Trophoblast cell (in vitro differentiated cells and primary cell): ENCODE results near the gene NAA80.

Experiments used
- DNase-seq, 2 donors: peaks; one replicate each; pipeline ENCODE4 v3.0.0-alpha.2; 2016
- H2AFZ ChIP-seq: 2 replicates; pipeline ENCODE4 v1.6.1; 2013; ENCODE audit warnings: low read length, moderate library complexity, mild to moderate bottlenecking; ENCODE audit not compliant: insufficient read depth, poor library complexity
- H2AK5ac ChIP-seq: 2 replicates; pipeline ENCODE4 v1.6.1; 2013; ENCODE audit warnings: mild to moderate bottlenecking, low read length
- H2BK120ac ChIP-seq: 2 replicates; pipeline ENCODE4 v1.6.1; 2013; ENCODE audit warnings: low read length, mild to moderate bottlenecking, moderate library complexity; ENCODE audit not compliant: insufficient read depth, poor library complexity
- H2BK12ac ChIP-seq: 2 replicates; pipeline ENCODE4 v1.6.1; 2013; ENCODE audit warnings: mild to moderate bottlenecking, low read length, moderate library complexity
- H2BK5ac ChIP-seq: 2 replicates; pipeline ENCODE4 v1.6.1; 2013; ENCODE audit warnings: low read length, low read depth, moderate library complexity, mild to moderate bottlenecking; ENCODE audit not compliant: poor library complexity
- H3K14ac ChIP-seq: 2 replicates; pipeline ENCODE4 v1.6.1; 2013; ENCODE audit warnings: mild to moderate bottlenecking, low read length
- H3K18ac ChIP-seq: 2 replicates; pipeline ENCODE4 v1.6.1; 2013; ENCODE audit warnings: mild to moderate bottlenecking, low read length
- H3K23ac ChIP-seq: 2 replicates; pipeline ENCODE4 v1.6.1; 2013; ENCODE audit warnings: low read length
- H3K27ac ChIP-seq: 2 replicates; pipeline ENCODE4 v1.5.1; 2013; ENCODE audit warnings: low read depth, mild to moderate bottlenecking, inconsistent platforms, low read length, moderate library complexity
- H3K27me3 ChIP-seq: 2 replicates; pipeline ENCODE4 v1.6.1; 2013; ENCODE audit warnings: inconsistent platforms, mild to moderate bottlenecking, low read length, moderate library complexity; ENCODE audit not compliant: insufficient read depth
- H3K36me3 ChIP-seq, 2 experiments: 1 replicate in 1 of 2; 2 replicates in 1 of 2; pipeline ENCODE4 v1.6.1; 2013; ENCODE audit warnings: low read length in 2 of 2, mild to moderate bottlenecking in 2 of 2, moderate library complexity in 1 of 2; ENCODE audit not compliant: insufficient read depth in 2 of 2, control insufficient read depth in 1 of 2
- H3K4ac ChIP-seq: 2 replicates; pipeline ENCODE4 v1.6.1; 2013; ENCODE audit warnings: low read depth, mild to moderate bottlenecking, low read length, moderate library complexity
- H3K4me1 ChIP-seq, 2 experiments: 1 replicate in 1 of 2; 2 replicates in 1 of 2; pipeline ENCODE4 v1.6.1; 2013; ENCODE audit warnings: low read length in 2 of 2, mild to moderate bottlenecking in 2 of 2, moderate library complexity in 1 of 2; ENCODE audit not compliant: insufficient read depth in 2 of 2, control insufficient read depth in 1 of 2
- H3K4me2 ChIP-seq: 2 replicates; pipeline ENCODE4 v1.6.1; 2013; ENCODE audit warnings: inconsistent platforms, mild to moderate bottlenecking, low read length, moderate library complexity
- H3K4me3 ChIP-seq: 2 replicates; pipeline ENCODE4 v1.5.1; 2013; ENCODE audit warnings: mild to moderate bottlenecking, low read depth, low read length, inconsistent platforms
- H3K79me1 ChIP-seq: one replicate; pipeline ENCODE4 v1.6.1; 2013; ENCODE audit warnings: low read length
- H3K79me2 ChIP-seq: 2 replicates; pipeline ENCODE4 v1.6.1; 2013; ENCODE audit warnings: low read length, mild to moderate bottlenecking; ENCODE audit not compliant: control insufficient read depth, insufficient read depth, poor library complexity
- H3K9ac ChIP-seq: 2 replicates; pipeline ENCODE4 v1.6.1; 2013; ENCODE audit warnings: mild to moderate bottlenecking, low read length
- H3K9me3 ChIP-seq: 2 replicates; pipeline ENCODE4 v1.6.1; 2013; ENCODE audit warnings: low read depth, mild to moderate bottlenecking, control low read depth, inconsistent platforms, low read length; ENCODE audit not compliant: insufficient read depth
- H4K12ac ChIP-seq: 2 replicates; pipeline ENCODE4 v1.6.1; 2013; ENCODE audit warnings: low read depth, mild to moderate bottlenecking, low read length, moderate library complexity
- H4K8ac ChIP-seq: 2 replicates; pipeline ENCODE4 v1.6.1; 2013; ENCODE audit warnings: low read depth, mild to moderate bottlenecking, low read length, moderate library complexity
- H4K91ac ChIP-seq: one replicate; pipeline ENCODE4 v1.6.1; 2013; ENCODE audit warnings: low read depth, mild to moderate bottlenecking, low read length, moderate library complexity
- WGBS: extraction: QIAGEN DNeasy Blood & Tissue Kit; methylation state at CpG from one replicate; pipeline ENCODE4 v1.1.7; 2013; ENCODE audit warnings: missing lambda C conversion rate; ENCODE audit not compliant: insufficient read length, insufficient coverage; ENCODE audit errors: extremely low coverage; 5-methylcytosine and 5-hydroxymethylcytosine counted together

NAA80 gene

DNA sequence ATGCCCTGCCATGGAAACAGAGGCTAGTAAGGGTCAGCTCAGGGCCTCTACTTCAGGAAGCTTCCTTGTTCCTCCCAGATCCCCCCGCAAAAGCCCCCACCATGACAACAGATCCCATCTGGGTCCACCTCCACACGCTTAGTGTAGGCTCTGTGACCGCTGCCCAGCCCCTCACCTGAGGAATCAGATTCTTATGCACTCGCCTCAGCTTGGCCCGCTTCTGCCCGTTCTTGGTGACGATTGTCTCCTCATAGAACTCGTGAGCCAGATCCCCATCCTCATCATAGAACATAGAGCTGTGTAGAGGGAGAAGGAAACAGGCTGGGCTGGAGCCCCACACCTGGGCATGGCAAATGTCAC is 27.0 kb upstream of the NAA80 start:
- H3K79me1 ChIP-seq = peaks cover 15% of the 10 kb centered on the region
- no CpG with 5 or more reads among the region's 8 CpGs for WGBS
- H3K9ac ChIP-seq = no peak overlapping the region
- no peak overlapping the region for H3K4me2 ChIP-seq
- no peak overlapping the region for H2BK12ac ChIP-seq
- H3K79me2 ChIP-seq = peaks cover 12% of the 10 kb centered on the region
- no peak overlapping the region for H2BK120ac ChIP-seq
- H3K27ac ChIP-seq = no peak overlapping the region
- H3K27me3 ChIP-seq = no peaks in the 10 kb centered on the region
- H3K23ac ChIP-seq = no peak overlapping the region
- H3K36me3 ChIP-seq = peaks cover 34% of the 10 kb centered on the region in 2 experiments
- H3K9me3 ChIP-seq = peaks cover 1% of the 10 kb centered on the region
- H4K12ac ChIP-seq = no peak overlapping the region
- H3K4me1 ChIP-seq = peaks cover 14 to 18% of the 10 kb centered on the region in 2 experiments
- H2AFZ ChIP-seq = no peak overlapping the region
- DNase-seq = no peak
- no peak overlapping the region for H4K8ac ChIP-seq
- H2AK5ac ChIP-seq = no peak overlapping the region
- H3K4ac ChIP-seq = no peak overlapping the region
- H3K4me3 ChIP-seq = no peak overlapping the region
- no peak overlapping the region for H2BK5ac ChIP-seq
- H3K14ac ChIP-seq = no peak overlapping the region
- no peak overlapping the region for H3K18ac ChIP-seq
- H4K91ac ChIP-seq = no peak overlapping the region

DNA sequence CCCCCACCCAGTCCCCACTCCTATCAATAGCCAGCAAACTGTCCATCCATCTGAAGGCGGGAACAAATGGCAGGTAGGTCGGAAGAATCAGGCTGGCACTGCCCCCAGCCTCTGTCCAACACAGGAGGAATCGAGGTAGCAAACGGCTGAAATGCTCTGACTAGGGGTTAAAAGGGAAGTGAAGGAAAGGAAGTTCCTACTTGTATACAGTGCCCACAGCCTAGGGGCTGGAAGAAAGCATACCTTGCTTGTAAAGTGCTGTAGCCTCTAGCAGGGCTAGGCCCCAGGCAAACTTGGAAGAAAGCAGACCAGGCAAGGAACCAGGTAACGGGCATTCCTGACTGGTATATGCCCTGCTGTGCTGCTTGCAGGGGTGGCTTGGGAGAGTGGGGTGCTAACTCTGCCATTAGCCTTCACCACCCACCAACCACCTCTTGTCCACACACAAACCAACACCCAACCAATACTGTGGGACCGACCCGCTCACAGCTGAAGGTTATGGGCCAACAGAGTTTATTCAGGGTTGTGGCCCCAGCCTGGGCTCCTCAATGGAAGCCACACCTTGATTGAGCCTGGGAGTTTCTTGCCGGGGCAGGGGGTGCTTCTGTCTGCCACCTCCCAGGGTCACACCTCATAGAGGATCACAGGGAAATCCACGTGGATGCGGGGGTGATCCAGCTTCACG is 26.4 kb upstream of the NAA80 start:
- no peak for DNase-seq
- Histone ChIP-seq H3K9ac (no peak overlapping the region), H2AK5ac (no peak overlapping the region), H3K4me2 (no peak overlapping the region), H3K9me3 (peaks cover 1% of the 10 kb centered on the region), H3K4me3 (no peak overlapping the region), H3K23ac (no peak overlapping the region), H3K4me1 (peaks cover 14 to 18% of the 10 kb centered on the region in 2 experiments), H2BK5ac (no peak overlapping the region), H3K14ac (no peak overlapping the region), H4K91ac (no peak overlapping the region), H2BK120ac (no peak overlapping the region), H2AFZ (no peak overlapping the region), H3K4ac (no peak overlapping the region), H3K79me2 (peaks cover 15% of the 10 kb centered on the region), H3K27ac (no peak overlapping the region), H3K18ac (no peak overlapping the region), H4K8ac (no peak overlapping the region), H4K12ac (no peak overlapping the region), H2BK12ac (no peak overlapping the region), H3K79me1 (peaks cover 19% of the 10 kb centered on the region), H3K27me3 (no peaks in the 10 kb centered on the region), H3K36me3 (peaks cover 28 to 30% of the 10 kb centered on the region in 2 experiments)
- no CpG with 5 or more reads among the region's 11 CpGs for WGBS

DNA sequence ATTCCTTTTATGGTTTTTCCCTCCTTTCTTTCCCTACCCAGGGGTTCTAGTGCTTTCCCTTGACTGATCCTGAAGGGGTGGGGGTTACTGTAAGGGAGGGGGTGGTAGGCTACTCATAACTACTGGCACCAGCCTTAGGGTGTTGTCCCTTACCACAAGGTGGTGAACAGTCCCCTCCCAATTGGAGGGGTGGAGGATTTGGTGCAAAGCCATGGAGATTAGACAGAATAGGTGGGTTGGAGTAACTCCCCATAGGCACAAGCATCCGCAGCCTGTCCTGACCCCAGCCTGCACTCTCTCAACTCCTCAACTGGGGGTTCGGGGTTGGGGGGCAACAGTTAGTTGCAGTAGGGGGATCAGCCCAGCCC is 25.9 kb upstream of the NAA80 start:
- H3K79me1 ChIP-seq = peaks cover 19% of the 10 kb centered on the region
- no peaks in the 10 kb centered on the region for H3K27me3 ChIP-seq
- H3K9me3 ChIP-seq = peaks cover 1% of the 10 kb centered on the region
- H2BK12ac ChIP-seq = no peak overlapping the region
- H3K36me3 ChIP-seq = peaks cover 23 to 25% of the 10 kb centered on the region in 2 experiments
- no peak overlapping the region for H4K91ac ChIP-seq
- H3K18ac ChIP-seq = no peak overlapping the region
- H3K14ac ChIP-seq = no peak overlapping the region
- peaks cover 19% of the 10 kb centered on the region for H3K79me2 ChIP-seq
- no CpG with 5 or more reads among the region's 2 CpGs for WGBS
- no peak overlapping the region for H4K8ac ChIP-seq
- H2BK120ac ChIP-seq = no peak overlapping the region
- DNase-seq = no peak
- H2AK5ac ChIP-seq = no peak overlapping the region
- H3K23ac ChIP-seq = no peak overlapping the region
- H3K9ac ChIP-seq = no peak overlapping the region
- H4K12ac ChIP-seq = no peak overlapping the region
- H3K4me1 ChIP-seq = peaks cover 19 to 22% of the 10 kb centered on the region in 2 experiments
- H3K27ac ChIP-seq = no peak overlapping the region
- no peak overlapping the region for H3K4me2 ChIP-seq
- no peak overlapping the region for H3K4me3 ChIP-seq
- H3K4ac ChIP-seq = no peak overlapping the region
- H2BK5ac ChIP-seq = no peak overlapping the region
- H2AFZ ChIP-seq = no peak overlapping the region

DNA sequence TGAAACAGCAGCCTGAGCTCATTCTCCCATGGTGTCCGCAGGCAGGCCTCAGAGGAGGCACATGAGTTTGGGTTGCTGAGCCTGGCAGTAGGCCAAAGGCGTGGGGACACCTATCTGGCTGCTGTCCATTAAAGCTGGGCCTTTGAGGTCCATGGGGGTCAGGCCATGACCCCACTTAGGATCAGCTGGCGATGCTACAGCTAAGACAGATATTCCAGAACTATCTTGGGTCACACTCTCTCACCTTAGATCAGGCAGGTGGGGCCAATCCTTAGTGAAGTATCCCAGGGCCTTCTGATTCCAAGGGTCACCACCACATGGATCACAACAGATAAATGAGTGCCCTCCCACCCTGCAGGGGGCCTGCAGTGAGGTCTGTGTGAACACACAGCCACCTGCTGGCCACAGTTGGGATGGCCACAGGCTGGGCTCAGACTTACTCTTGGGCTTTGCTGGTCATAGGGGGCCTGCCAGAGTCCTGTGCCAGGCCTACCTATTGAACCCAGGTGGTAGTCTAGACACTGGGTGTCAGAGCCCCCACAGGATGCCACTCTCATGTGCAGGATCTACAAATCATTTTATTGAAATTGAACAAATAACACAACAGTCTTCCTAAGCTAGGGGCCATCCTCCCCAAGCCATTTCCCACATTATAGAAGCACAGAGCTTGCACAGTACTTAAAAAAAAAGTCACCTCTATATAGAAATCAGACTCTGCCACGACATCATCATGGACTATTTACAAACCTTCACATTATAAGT is 25.3 kb upstream of the NAA80 start:
- Histone ChIP-seq H4K8ac (no peak overlapping the region), H2BK120ac (no peak overlapping the region), H3K14ac (no peak overlapping the region), H3K9me3 (peaks cover 1% of the 10 kb centered on the region), H2AK5ac (peak overlapping the region; percentile 14), H4K91ac (no peak overlapping the region), H3K4me2 (no peak overlapping the region), H2AFZ (no peak overlapping the region), H2BK12ac (no peak overlapping the region), H2BK5ac (no peak overlapping the region), H3K27ac (no peak overlapping the region), H3K4me1 (peaks cover 22 to 27% of the 10 kb centered on the region in 2 experiments), H3K18ac (no peak overlapping the region), H3K23ac (no peak overlapping the region), H3K27me3 (no peaks in the 10 kb centered on the region), H3K36me3 (peaks cover 23 to 24% of the 10 kb centered on the region in 2 experiments), H3K4ac (no peak overlapping the region), H3K79me1 (peaks cover 19% of the 10 kb centered on the region), H4K12ac (no peak overlapping the region), H3K9ac (no peak overlapping the region), H3K79me2 (peaks cover 19% of the 10 kb centered on the region), H3K4me3 (no peak overlapping the region)
- no CpG with 5 or more reads among the region's 4 CpGs for WGBS
- peak; percentile 67 to 81 for DNase-seq
